Left ventricle myocardium inferior (tissue), 1 donor: ENCODE results near the gene TANK. TPM values are rescaled to one million over a fixed set of nuclear protein-coding genes. Genes with fewer than 3 reads are reported as not detected.
"Not testable (repeated sequence)": the region's sequence is repeated elsewhere in the genome, so short reads cannot be mapped to it uniquely, and the experiment has no call there.

Source experiments
- DNase-seq: peaks from one replicate; pipeline ENCODE4 v3.0.0-alpha.2; 2020
- H3K27ac ChIP-seq: fragments of 200-600 bp; replicated peaks from 2 replicates; pipeline ENCODE4 v1.8.0; 2021
- H3K27me3 ChIP-seq: fragments of 200-600 bp; 2 replicates; pipeline ENCODE4 v1.8.0; 2021; ENCODE audit warnings: low read depth
- H3K36me3 ChIP-seq: fragments of 200-600 bp; 2 replicates; pipeline ENCODE4 v1.8.0; 2021
- H3K4me1 ChIP-seq: fragments of 200-600 bp; 2 replicates; pipeline ENCODE4 v1.8.0; 2021
- H3K4me3 ChIP-seq: fragments of 200-600 bp; 2 replicates; pipeline ENCODE4 v1.8.0; 2021; ENCODE audit warnings: mild to moderate bottlenecking, moderate library complexity
- H3K9me3 ChIP-seq: fragments of 200-600 bp; replicated peaks from 2 replicates; pipeline ENCODE4 v1.8.0; 2021
- intact Hi-C: fragments of 100-400 bp; cut with micrococcal nuclease; formaldehyde crosslinking; loops from one replicate; pipeline ENCODE4 v1.11.0; 2022
- total RNA-seq: library from RNA; stranded (reverse); fragmentation: NEBNext Ultra II Directional; extraction: Animal tissue kit (Norgen Biotek cat#: 25700); gene quantifications from one replicate; pipeline ENCODE4 v1.2.1, GENCODE V29; 2021
- TF ChIP-seq, protein P1 (sequence below): fragments of 200-600 bp; IDR thresholded peaks from 2 replicates; pipeline ENCODE4 v1.8.0; 2021; ENCODE audit warnings: antibody characterized with exemption, mild to moderate bottlenecking, borderline replicate concordance
- donor health status: DM: no; HTN: yes; CAD: no; lungs with severe emphysema.

TANK gene
- total RNA-seq, 1 donor from 2014 or later = 27.8 TPM

DNA sequence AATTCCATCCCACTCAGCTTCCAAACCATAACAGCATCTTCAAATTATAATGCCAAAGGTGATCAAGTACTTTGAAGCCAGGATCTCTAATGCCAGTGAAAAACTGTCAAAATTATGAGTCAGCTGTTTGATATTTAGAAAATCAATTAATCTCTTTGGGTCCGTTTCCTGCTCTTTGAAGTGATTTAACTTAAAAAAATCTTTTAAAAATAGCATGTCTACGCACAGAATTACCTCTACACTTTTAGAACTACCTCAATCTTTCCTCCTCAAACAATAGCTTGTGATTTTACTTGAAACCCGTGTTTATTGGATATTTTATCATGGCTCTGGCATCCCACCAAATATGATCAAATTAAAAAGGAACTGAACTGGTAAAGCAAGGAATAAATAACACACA is 31.3 kb upstream of the TANK start:
- TF ChIP-seq, protein P1, sequence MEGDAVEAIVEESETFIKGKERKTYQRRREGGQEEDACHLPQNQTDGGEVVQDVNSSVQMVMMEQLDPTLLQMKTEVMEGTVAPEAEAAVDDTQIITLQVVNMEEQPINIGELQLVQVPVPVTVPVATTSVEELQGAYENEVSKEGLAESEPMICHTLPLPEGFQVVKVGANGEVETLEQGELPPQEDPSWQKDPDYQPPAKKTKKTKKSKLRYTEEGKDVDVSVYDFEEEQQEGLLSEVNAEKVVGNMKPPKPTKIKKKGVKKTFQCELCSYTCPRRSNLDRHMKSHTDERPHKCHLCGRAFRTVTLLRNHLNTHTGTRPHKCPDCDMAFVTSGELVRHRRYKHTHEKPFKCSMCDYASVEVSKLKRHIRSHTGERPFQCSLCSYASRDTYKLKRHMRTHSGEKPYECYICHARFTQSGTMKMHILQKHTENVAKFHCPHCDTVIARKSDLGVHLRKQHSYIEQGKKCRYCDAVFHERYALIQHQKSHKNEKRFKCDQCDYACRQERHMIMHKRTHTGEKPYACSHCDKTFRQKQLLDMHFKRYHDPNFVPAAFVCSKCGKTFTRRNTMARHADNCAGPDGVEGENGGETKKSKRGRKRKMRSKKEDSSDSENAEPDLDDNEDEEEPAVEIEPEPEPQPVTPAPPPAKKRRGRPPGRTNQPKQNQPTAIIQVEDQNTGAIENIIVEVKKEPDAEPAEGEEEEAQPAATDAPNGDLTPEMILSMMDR = no peak
- no peak overlapping the region for H3K27ac ChIP-seq
- no peaks in the 10 kb centered on the region for H3K9me3 ChIP-seq
- H3K4me3 ChIP-seq = no peak overlapping the region
- intact Hi-C loops = no loop called here
- peaks cover 2% of the 10 kb centered on the region for H3K4me1 ChIP-seq
- no peak for DNase-seq
- H3K36me3 ChIP-seq = no peaks in the 10 kb centered on the region
- no peaks in the 10 kb centered on the region for H3K27me3 ChIP-seq

GRCh38 chr2:161130354-161130753 is 29.9 kb upstream of the TANK start:
- Histone ChIP-seq H3K9me3 (no peaks in the 10 kb centered on the region), H3K4me3 (no peak overlapping the region), H3K4me1 (peaks cover 7% of the 10 kb centered on the region), H3K36me3 (no peaks in the 10 kb centered on the region), H3K27me3 (no peaks in the 10 kb centered on the region), H3K27ac (no peak overlapping the region)
- intact Hi-C loops = no loop called here
- TF ChIP-seq, protein P1 = no peak
- no peak for DNase-seq

DNA sequence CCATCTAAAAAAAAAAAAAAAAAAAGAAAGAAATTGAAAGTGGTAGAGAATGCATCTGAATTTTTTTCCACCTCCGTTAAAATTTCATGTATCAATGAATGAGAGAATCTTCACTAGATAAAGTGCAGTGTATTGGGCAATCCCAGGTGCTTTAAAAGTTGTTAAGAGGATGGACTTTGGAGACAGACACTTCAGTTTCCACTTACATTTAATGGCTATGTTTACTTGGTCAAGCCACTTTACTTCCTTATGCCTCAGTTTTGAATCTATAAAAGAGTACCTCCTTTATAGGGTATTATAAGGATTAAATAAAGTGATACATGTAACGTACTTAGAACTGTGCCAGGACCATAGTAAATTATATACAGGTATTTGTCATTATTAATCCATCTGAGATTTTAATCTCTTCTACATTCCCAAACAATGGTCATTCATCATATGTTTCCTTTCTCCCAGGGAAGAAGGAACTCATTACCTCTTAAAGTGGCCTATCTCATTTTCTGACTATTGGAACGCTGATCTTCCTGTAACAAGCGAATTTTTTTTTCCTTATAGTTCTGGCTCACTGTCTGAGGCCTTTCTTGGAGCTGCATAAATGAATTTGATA is 29.1 kb upstream of the TANK start:
- Histone ChIP-seq H3K4me1 (peaks cover 15% of the 10 kb centered on the region), H3K4me3 (no peak overlapping the region), H3K9me3 (no peaks in the 10 kb centered on the region), H3K27me3 (no peaks in the 10 kb centered on the region), H3K27ac (no peak overlapping the region), H3K36me3 (no peaks in the 10 kb centered on the region)
- TF ChIP-seq, protein P1 = no peak
- intact Hi-C loops = no loop called here
- DNase-seq = no peak

DNA sequence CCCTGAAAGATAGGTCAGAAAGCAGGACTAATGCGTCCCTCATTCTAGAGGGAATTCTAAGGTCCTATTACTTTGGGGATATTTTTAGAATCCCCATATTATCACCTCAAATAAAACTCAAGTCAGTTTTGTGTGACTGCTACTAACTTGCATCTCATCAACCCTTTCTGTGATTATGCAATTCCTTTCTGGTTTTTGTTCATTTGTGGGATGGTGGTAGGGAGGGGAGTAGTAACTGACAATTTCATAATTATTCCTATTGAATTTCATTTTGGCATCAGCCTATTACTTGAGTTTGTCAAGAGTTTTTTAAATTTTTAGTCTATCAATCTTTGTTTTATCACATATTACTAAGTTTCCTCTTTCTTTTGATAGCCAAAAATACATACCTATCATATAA is 28.4 kb upstream of the TANK start:
- H3K36me3 ChIP-seq = no peaks in the 10 kb centered on the region
- no peak for DNase-seq
- intact Hi-C loops = no loop called here
- H3K9me3 ChIP-seq = no peaks in the 10 kb centered on the region
- H3K4me3 ChIP-seq = no peak overlapping the region
- H3K27me3 ChIP-seq = no peaks in the 10 kb centered on the region
- H3K4me1 ChIP-seq = peaks cover 18% of the 10 kb centered on the region
- TF ChIP-seq, protein P1 = no peak
- no peak overlapping the region for H3K27ac ChIP-seq

DNA sequence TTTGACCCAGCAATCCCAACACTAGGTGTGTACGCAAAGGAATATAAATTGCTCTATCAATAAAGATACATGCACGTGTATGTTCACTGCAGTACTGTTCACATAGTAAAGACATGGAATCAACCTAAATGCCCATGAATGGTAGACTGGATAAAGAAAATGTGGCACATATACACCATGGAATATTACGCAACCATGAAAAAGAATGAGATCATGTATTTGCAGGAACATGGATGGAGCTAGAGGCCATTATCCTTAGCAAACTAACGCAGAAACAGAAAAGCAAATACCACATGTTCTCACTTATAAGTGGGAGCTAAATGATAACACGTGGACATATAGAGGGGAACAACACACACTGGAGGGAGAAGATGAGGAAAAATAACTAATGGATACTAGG is 27.8 kb upstream of the TANK start:
- H3K4me3 ChIP-seq, DNase-seq, H3K27ac ChIP-seq, H3K36me3 ChIP-seq, intact Hi-C loops, H3K9me3 ChIP-seq, H3K27me3 ChIP-seq: not testable (repeated sequence)
- peaks cover 18% of the 10 kb centered on the region for H3K4me1 ChIP-seq

DNA sequence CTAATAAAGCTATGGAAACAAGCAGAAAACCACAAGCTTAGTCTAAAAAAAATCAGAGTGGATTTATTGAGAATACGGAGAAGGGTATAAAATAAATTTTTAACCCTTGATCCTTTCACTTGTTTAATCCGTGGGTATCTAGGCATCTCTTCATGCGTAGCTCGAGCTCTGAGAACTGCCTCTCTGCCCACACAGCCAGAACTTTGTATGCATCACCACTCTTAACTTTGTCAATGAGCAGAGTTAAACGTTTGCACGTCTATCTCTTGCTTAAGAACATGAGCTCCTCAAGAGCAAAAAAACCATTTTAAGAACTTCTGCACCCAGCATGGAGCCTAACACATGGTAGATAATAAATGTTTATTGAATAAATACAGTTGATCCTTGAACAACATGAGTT is 26.9 kb upstream of the TANK start:
- intact Hi-C loops = no loop called here
- Histone ChIP-seq H3K27me3 (no peaks in the 10 kb centered on the region), H3K4me3 (no peak overlapping the region), H3K9me3 (no peaks in the 10 kb centered on the region), H3K4me1 (peaks cover 18% of the 10 kb centered on the region), H3K36me3 (no peaks in the 10 kb centered on the region), H3K27ac (no peak overlapping the region)
- no peak for DNase-seq
- TF ChIP-seq, protein P1 = no peak
